GM13976 (cell line): Measurements from ENCODE around the gene CADM1.

Experiments used
- DNase-seq: peaks from one replicate; pipeline ENCODE4 v3.0.0; 2012; ENCODE audit warnings: low spot score
- in situ Hi-C: fragments of 300-500 bp; cut with MboI; formaldehyde crosslinking; loops from one replicate; pipeline ENCODE4 v1.12.0; 2022; ENCODE audit warnings: low sequenced_read_pairs, mixed read lengths, inconsistent platforms; ENCODE audit not compliant: unreplicated experiment
- TF ChIP-seq, protein P1 (sequence below): IDR thresholded peaks from 2 replicates; pipeline ENCODE4 v1.5.1; 2012; ENCODE audit warnings: borderline replicate concordance, mild to moderate bottlenecking; ENCODE audit not compliant: insufficient read depth; ENCODE audit errors: extremely low read depth, missing control alignments, control extremely low read depth

Gene CADM1

GRCh38 chr11:115545581-115546210 is 41.5 kb upstream of the CADM1 start:
- DNase-seq, result no peak
- TF ChIP-seq, protein P1, sequence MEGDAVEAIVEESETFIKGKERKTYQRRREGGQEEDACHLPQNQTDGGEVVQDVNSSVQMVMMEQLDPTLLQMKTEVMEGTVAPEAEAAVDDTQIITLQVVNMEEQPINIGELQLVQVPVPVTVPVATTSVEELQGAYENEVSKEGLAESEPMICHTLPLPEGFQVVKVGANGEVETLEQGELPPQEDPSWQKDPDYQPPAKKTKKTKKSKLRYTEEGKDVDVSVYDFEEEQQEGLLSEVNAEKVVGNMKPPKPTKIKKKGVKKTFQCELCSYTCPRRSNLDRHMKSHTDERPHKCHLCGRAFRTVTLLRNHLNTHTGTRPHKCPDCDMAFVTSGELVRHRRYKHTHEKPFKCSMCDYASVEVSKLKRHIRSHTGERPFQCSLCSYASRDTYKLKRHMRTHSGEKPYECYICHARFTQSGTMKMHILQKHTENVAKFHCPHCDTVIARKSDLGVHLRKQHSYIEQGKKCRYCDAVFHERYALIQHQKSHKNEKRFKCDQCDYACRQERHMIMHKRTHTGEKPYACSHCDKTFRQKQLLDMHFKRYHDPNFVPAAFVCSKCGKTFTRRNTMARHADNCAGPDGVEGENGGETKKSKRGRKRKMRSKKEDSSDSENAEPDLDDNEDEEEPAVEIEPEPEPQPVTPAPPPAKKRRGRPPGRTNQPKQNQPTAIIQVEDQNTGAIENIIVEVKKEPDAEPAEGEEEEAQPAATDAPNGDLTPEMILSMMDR, result no peak
- in situ Hi-C loops, result no loop called here

DNA sequence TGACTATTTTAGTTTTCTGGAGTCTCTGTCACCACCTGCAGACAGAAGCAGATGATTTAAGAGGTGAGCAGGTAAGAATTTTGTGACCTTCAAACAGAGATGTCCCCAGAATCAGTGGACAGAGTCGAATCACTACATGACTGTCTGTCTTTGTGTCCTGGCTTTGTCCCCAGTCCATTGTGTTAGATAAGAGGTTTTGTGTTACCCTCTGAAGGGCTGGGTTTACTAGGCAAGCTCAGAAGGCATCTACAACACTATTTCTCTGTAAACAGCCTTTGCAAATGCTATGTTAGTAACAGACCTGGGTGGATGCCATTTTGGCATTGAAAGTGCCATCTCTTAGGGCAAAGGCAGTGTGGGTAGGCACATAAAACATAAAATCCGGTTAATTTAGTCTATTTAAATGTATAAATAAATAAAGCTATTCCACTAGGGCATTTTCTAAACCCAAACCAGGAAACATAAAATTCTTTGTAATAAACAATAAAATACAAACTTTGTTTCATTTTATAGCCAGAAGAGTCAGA is 40.3 kb upstream of the CADM1 start:
- TF ChIP-seq, protein P1, result no peak
- in situ Hi-C loops, result no loop called here
- DNase-seq, result no peak

DNA sequence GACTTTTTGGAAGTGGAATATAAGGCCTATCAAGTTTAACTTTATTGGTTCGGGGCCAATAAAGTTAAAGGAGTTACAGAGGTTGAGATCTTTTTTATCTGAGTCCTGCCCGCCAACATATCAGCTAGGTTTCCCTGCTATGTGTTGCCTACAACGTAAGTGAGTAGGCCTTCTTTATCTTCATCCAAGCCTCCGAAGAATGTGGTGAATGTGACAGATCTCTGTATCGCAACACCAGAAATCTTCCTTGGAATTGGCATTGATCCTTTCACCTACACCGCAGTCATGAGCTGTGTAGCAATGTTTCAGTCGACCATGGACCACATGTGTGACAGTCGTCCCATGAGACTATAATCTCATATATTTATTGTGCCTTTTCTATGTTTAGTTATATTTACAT is 37.3 kb upstream of the CADM1 start:
- DNase-seq, result no peak
- in situ Hi-C loops, result no loop called here

GRCh38 chr11:115539844-115540243 is 35.6 kb upstream of the CADM1 start:
- in situ Hi-C loops, result no loop called here
- no peak for DNase-seq
- TF ChIP-seq, protein P1, result no peak

More for the DNA sequence above, 37.3 kb upstream of the CADM1 start:
- TF ChIP-seq, protein P1, result no peak

DNA sequence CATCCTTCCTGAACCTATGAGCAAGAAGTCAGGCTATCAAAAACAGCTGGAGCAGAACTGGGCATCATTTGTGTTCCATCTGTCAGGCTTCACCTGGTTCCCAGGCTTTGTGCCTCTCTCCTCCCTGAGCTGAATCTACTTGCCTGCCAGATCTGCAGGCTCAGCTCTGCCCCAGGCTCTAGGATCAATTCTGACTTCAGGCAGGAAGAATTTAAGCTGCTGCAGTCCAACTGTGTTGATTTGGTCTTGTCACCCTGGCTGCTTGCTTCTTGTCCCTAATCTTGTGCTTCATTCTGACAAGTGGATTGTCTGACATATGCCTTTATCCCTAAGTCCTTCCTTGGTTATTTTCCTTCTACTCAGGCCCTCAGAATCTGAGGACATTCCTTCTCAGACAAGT is 31.6 kb upstream of the CADM1 start:
- TF ChIP-seq, protein P1, result no peak
- in situ Hi-C loops, result no loop called here
- DNase-seq, result no peak

- DNase-seq, result no peak
- in situ Hi-C loops, result no loop called here
- TF ChIP-seq, protein P1, result peak; percentile 27
Measured at GRCh38 chr11:115530752-115531151, 26.5 kb upstream of the CADM1 start.
